Measurements from ENCODE around the gene DECR2.

Gene DECR2

GRCh38 chr16:450785-451512 lies 49.3 kb downstream of the DECR2 start:
- DNase-seq: no peak

- DNase-seq: no peak
Observed at GRCh38 chr16:454397-454940, 52.8 kb downstream of the DECR2 start.

- no peak for DNase-seq
Observed at GRCh38 chr16:455453-455852, 53.8 kb downstream of the DECR2 start.

GRCh38 chr16:456891-457483 lies 55.3 kb downstream of the DECR2 start:
- DNase-seq: no peak

GRCh38 chr16:457732-458400 lies 56.2 kb downstream of the DECR2 start:
- DNase-seq: no peak

- no peak for DNase-seq
Observed at GRCh38 chr16:459761-460160, 58.1 kb downstream of the DECR2 start.

GRCh38 chr16:460787-461186 lies 59.1 kb downstream of the DECR2 start:
- DNase-seq: no peak

Data from SW 1271 (cell line).